ENCODE measurements around the gene TMEM236. TPM values are rescaled to one million over a fixed set of nuclear protein-coding genes. Genes with fewer than 3 reads are reported as not detected.

The TMEM236 gene
- total and polyA plus RNA-seq, 7 donors = 0.28 to 10.5 (median 1.8) TPM

GRCh38 chr10:17817316-17817715, 65.3 kb downstream of the TMEM236 start:
- H3K4me3 ChIP-seq = no peak overlapping the region
- no peaks in the 10 kb centered on the region for H3K27me3 ChIP-seq
- WGBS, 2 donors = 72 to 75% methylated on average over 1 of the region's 1 CpG
- H3K36me3 ChIP-seq = no peaks in the 10 kb centered on the region
- H3K27ac ChIP-seq = no peak overlapping the region
- intact Hi-C loops (cut with DNase I) = no loop called here
- no peak for DNase-seq
- H3K9me3 ChIP-seq = no peaks in the 10 kb centered on the region
- no peaks in the 10 kb centered on the region for H3K4me1 ChIP-seq
- no peak for TF ChIP-seq CTCF (IDR thresholded peaks at IDR 0.05)
- TF ChIP-seq POLR2A (IDR thresholded peaks at IDR 0.05) = no peak
- TF ChIP-seq EP300 (IDR thresholded peaks at IDR 0.05) = no peak
- TF ChIP-seq POLR2AphosphoS5 (IDR thresholded peaks at IDR 0.05) = no peak

- TF ChIP-seq EP300 (IDR thresholded peaks at IDR 0.05) (no peak), CTCF (IDR thresholded peaks at IDR 0.05) (no peak), POLR2AphosphoS5 (IDR thresholded peaks at IDR 0.05) (no peak), POLR2A (IDR thresholded peaks at IDR 0.05) (no peak)
- H3K4me3 ChIP-seq = no peak overlapping the region
- 81% methylated on average over 3 of the region's 3 CpGs for WGBS, 2 donors
- H3K36me3 ChIP-seq = no peaks in the 10 kb centered on the region
- H3K9me3 ChIP-seq = no peaks in the 10 kb centered on the region
- intact Hi-C loops (cut with DNase I) = no loop called here
- no peaks in the 10 kb centered on the region for H3K4me1 ChIP-seq
- no peak for DNase-seq
- H3K27ac ChIP-seq = no peak overlapping the region
- no peaks in the 10 kb centered on the region for H3K27me3 ChIP-seq
These were observed 65.8 kb downstream of the TMEM236 start for GRCh38 chr10:17817790-17818189.

GRCh38 chr10:17819836-17820235, 67.8 kb downstream of the TMEM236 start:
- WGBS, 2 donors = 88 to 89% methylated on average over 7 of the region's 7 CpGs
- no peaks in the 10 kb centered on the region for H3K27me3 ChIP-seq
- no peak for DNase-seq
- no peak overlapping the region for H3K4me3 ChIP-seq
- H3K27ac ChIP-seq = no peak overlapping the region
- no peaks in the 10 kb centered on the region for H3K9me3 ChIP-seq
- no peaks in the 10 kb centered on the region for H3K4me1 ChIP-seq
- TF ChIP-seq CTCF (IDR thresholded peaks at IDR 0.05) = no peak
- no peak for TF ChIP-seq POLR2AphosphoS5 (IDR thresholded peaks at IDR 0.05)
- TF ChIP-seq POLR2A (IDR thresholded peaks at IDR 0.05) = no peak
- no peak for TF ChIP-seq EP300 (IDR thresholded peaks at IDR 0.05)
- intact Hi-C loops (cut with DNase I) = no loop called here
- H3K36me3 ChIP-seq = no peaks in the 10 kb centered on the region

- TF ChIP-seq POLR2A (IDR thresholded peaks at IDR 0.05) = no peak
- no peak for TF ChIP-seq CTCF (IDR thresholded peaks at IDR 0.05)
- TF ChIP-seq EP300 (IDR thresholded peaks at IDR 0.05) = no peak
- no peak for TF ChIP-seq POLR2AphosphoS5 (IDR thresholded peaks at IDR 0.05)
- H3K4me3 ChIP-seq = no peak overlapping the region
- H3K27ac ChIP-seq = no peak overlapping the region
- WGBS, 2 donors = 86 to 90% methylated on average over 3 of the region's 3 CpGs
- no peaks in the 10 kb centered on the region for H3K36me3 ChIP-seq
- DNase-seq = no peak
- no peaks in the 10 kb centered on the region for H3K27me3 ChIP-seq
- intact Hi-C loops (cut with DNase I) = no loop called here
- H3K9me3 ChIP-seq = no peaks in the 10 kb centered on the region
- H3K4me1 ChIP-seq = no peaks in the 10 kb centered on the region
These were observed 68.9 kb downstream of the TMEM236 start for GRCh38 chr10:17820943-17821342.

- DNase-seq = no peak
- no peak overlapping the region for H3K4me3 ChIP-seq
- no peaks in the 10 kb centered on the region for H3K27me3 ChIP-seq
- no peaks in the 10 kb centered on the region for H3K36me3 ChIP-seq
- no peaks in the 10 kb centered on the region for H3K9me3 ChIP-seq
- H3K27ac ChIP-seq = no peak overlapping the region
- 64 to 83% methylated on average over 1 of the region's 1 CpG for WGBS, 2 donors
- intact Hi-C loops (cut with DNase I) = no loop called here
- H3K4me1 ChIP-seq = no peaks in the 10 kb centered on the region
- TF ChIP-seq POLR2A (IDR thresholded peaks at IDR 0.05) (no peak), EP300 (IDR thresholded peaks at IDR 0.05) (no peak), CTCF (IDR thresholded peaks at IDR 0.05) (no peak), POLR2AphosphoS5 (IDR thresholded peaks at IDR 0.05) (no peak)
These were observed 69.9 kb downstream of the TMEM236 start for GRCh38 chr10:17821893-17822292.

All from sigmoid colon (tissue), 7 donors.